Purkinje cell (primary cell): ENCODE results near the gene NAMPT. TPM values are rescaled to one million over a fixed set of nuclear protein-coding genes. Genes with fewer than 3 reads are reported as not detected.

Experiments
- polyA plus RNA-seq: library from polyadenylated mRNA; unstranded; fragments of >200 nt; fragmentation: Nextera tagmentation; gene quantifications from 2 replicates; pipeline ENCODE4 v1.2.1, GENCODE V29; 2014

The NAMPT gene
- polyA plus RNA-seq: 31.3 and 37.0 TPM in 2 replicates

GRCh38 chr7:106284714-106285050 is at the start of gene NAMPT:
NAMPT (minus strand) TSS chr7:106284983; CDS start chr7:106284884, 99 bp downstream.

Other genes with a start within 250 kb of the NAMPT start
- gene SYPL1, start 172.7 kb downstream of the NAMPT start, polyA plus RNA-seq: 16.1 and 34.0 TPM in 2 replicates